Esophagus (tissue), 2 donors: ENCODE measurements around the gene SLC6A9. TPM values are rescaled to one million over a fixed set of nuclear protein-coding genes. Genes with fewer than 3 reads are reported as not detected.
A peak's percentile ranks its signal among the peaks of the same experiment; 100 is the strongest.

Experiments used
- H3K27ac ChIP-seq, 2 donors: one replicate each; pipeline ENCODE4 v1.5.1; 2013; ENCODE audit warnings: low read depth in 2 of 2, mild to moderate bottlenecking in 2 of 2, inconsistent platforms in 1 of 2, low read length in 1 of 2, moderate library complexity in 1 of 2
- H3K27me3 ChIP-seq, 2 donors: one replicate each; pipeline ENCODE4 v1.6.1; 2013; ENCODE audit warnings: low read length in 2 of 2, control low read depth in 1 of 2, mild to moderate bottlenecking in 1 of 2; ENCODE audit not compliant: insufficient read depth in 2 of 2, control insufficient read depth in 1 of 2
- H3K36me3 ChIP-seq, 2 donors: one replicate each; pipeline ENCODE4 v1.6.1; 2013; ENCODE audit warnings: low read length in 1 of 2; ENCODE audit not compliant: control insufficient read depth in 2 of 2, insufficient read depth in 2 of 2
- H3K4me1 ChIP-seq, 2 donors: one replicate each; pipeline ENCODE4 v1.6.1; 2013; ENCODE audit warnings: low read length in 1 of 2; ENCODE audit not compliant: control insufficient read depth in 2 of 2, insufficient read depth in 2 of 2
- H3K4me3 ChIP-seq, 2 donors: one replicate each; pipeline ENCODE4 v1.5.1; 2013; ENCODE audit warnings: low read length in 2 of 2, mild to moderate bottlenecking in 2 of 2, low read depth in 1 of 2, moderate library complexity in 1 of 2
- H3K9me3 ChIP-seq, 2 donors: one replicate each; pipeline ENCODE4 v1.6.1; 2013; ENCODE audit warnings: mild to moderate bottlenecking in 2 of 2, low read depth in 1 of 2, low read length in 1 of 2, moderate library complexity in 1 of 2; ENCODE audit not compliant: control insufficient read depth in 2 of 2, insufficient read depth in 1 of 2
- WGBS, 2 donors: extraction: QIAGEN DNeasy Blood & Tissue Kit; methylation state at CpG; one replicate each; pipeline ENCODE4 v1.1.7; 2013; 5-methylcytosine and 5-hydroxymethylcytosine counted together
- polyA plus RNA-seq, 2 donors: library from polyadenylated mRNA; stranded (reverse); fragments of 200-250 nt; gene quantifications; one replicate each; pipeline ENCODE4 v1.2.3, GENCODE V29; 2013
- donor health status: healthy with polysubstance abuse.
- donor health status: Bipolar disorder and iron deficiency.

Gene SLC6A9
- polyA plus RNA-seq, 2 donors, result 13.8 to 22.8 TPM

DNA sequence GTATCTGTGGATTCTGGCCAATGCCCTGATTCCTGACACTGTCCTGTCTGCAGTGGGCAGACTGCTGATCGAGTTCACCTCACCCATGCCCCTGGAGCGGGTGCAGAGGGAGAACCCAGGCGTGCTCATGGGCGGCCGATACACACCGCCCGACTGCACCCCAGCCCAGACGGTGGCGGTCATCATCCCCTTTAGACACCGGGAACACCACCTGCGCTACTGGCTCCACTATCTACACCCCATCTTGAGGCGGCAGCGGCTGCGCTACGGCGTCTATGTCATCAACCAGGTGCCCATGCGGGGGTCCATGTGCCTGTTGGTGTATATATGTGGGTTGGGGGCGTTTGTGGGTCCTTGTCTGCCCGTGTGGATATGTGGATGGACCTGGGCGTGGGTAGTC lies 49.6 kb downstream of the SLC6A9 start:
- Histone ChIP-seq H3K4me1 (peaks cover 13 to 35% of the 10 kb centered on the region in 2 donors), H3K27ac (no peak overlapping the region), H3K36me3 (peaks cover 8 to 28% of the 10 kb centered on the region in 2 donors), H3K9me3 (no peaks in the 10 kb centered on the region), H3K27me3 (no peaks in the 10 kb centered on the region), H3K4me3 (no peak overlapping the region)
- 92 to 96% methylated on average over 20 of the region's 20 CpGs for WGBS, 2 donors

DNA sequence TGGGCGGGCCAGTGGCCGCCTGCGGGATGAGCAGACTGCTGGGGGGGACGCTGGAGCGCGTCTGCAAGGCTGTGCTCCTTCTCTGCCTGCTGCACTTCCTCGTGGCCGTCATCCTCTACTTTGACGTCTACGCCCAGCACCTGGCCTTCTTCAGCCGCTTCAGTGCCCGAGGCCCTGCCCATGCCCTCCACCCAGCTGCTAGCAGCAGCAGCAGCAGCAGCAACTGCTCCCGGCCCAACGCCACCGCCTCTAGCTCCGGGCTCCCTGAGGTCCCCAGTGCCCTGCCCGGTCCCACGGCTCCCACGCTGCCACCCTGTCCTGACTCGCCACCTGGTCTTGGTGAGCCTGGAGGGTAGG lies 50.1 kb downstream of the SLC6A9 start:
- Histone ChIP-seq H3K27ac (peak overlapping the region in 1 of 2 donors; percentile 82), H3K27me3 (no peaks in the 10 kb centered on the region), H3K4me1 (peaks cover 13 to 40% of the 10 kb centered on the region in 2 donors), H3K9me3 (no peaks in the 10 kb centered on the region), H3K36me3 (peaks cover 10 to 33% of the 10 kb centered on the region in 2 donors), H3K4me3 (no peak overlapping the region)
- WGBS, 2 donors, result 59 to 60% methylated on average over 19 to 20 of the region's 20 CpGs

DNA sequence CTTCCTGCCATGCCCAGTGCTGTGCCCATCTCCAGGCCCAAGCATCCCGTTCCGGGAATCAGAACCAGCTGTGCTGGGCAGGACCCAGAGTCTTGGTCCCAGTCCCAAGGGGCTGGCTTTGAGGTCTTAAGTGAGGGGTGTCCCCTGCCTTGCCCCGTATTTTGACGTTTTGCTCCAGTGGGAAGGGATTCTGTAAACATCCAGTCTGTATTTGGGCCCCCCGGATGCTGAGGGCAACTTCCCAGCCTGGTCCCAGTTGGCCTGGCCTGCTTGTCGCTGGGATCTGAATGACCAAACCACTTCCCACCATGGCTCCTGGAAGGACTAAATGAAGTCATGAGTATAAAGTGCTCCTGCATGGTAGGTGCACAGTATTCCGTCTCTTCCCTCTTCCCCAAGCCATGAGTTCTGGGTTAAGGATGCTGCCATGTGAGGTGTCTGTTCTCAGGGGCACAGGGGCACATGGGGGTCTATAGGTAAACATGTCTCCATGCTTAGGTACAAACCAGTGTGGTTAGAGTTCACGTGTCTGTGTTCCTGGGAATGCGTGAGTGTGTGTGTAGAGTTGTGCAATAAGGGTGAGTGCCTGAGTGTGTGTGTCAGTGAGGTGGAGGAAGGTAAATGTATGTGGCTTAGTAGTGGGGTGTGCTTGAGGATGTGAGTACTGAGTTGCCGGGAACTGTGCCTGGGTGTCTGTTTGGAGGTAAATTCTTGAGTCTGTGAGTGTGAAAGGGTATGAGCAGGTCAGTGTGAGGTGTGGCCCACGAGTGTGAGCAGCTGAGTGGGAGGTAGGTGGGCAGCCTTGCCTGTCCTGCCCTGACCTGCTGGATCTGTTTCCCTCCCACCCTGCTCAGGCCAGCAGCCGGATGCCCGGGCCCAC lies 50.8 kb downstream of the SLC6A9 start:
- peaks cover 10 to 30% of the 10 kb centered on the region in 2 donors for H3K36me3 ChIP-seq
- H3K4me3 ChIP-seq, result peak overlapping the region; percentile 57 to 74
- WGBS, 2 donors, result 45 to 49% methylated on average over 11 to 13 of the region's 13 CpGs
- peak overlapping the region in 1 of 2 donors; percentile 85 for H3K27ac ChIP-seq
- no peaks in the 10 kb centered on the region for H3K9me3 ChIP-seq
- no peaks in the 10 kb centered on the region for H3K27me3 ChIP-seq
- peaks cover 18 to 45% of the 10 kb centered on the region in 2 donors for H3K4me1 ChIP-seq

DNA sequence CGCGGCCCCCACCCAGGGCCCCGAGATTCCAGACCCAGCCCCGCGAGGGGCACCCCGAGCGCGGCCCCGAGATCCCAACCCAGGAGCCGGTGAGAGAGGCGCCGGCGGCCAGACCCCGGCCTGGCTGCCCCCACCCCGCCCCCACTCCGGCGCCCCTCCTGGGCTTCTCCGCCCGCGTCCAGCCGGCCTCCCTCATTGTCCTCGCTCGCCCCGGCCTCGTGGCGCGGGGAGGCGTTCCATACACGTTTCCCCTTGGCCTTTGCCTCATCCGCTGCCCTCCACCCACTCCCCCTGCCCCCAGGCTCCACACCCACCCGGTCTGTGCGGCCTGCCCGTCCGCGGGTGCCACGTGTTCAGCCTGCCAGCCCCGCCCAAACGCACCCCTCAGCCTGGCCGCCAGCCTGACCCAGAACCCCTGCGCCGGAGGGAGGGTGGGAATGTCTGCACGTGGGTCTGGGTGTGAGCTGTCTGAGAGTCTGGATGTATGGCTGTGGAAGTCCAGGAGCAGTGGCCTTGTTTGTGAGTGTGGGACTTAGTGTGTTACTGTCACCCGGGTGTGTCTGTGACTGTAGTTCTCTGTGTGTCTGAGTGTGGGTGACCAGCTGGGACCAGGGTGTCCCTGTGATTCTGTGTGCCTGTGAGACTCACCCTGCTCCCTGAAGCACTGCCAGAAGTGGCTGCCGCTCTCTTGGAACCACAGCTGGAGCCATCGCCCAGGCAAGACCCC lies 51.6 kb downstream of the SLC6A9 start:
- Histone ChIP-seq H3K4me3 (peak overlapping the region; percentile 57 to 74), H3K9me3 (no peaks in the 10 kb centered on the region), H3K27me3 (no peaks in the 10 kb centered on the region), H3K27ac (peak overlapping the region; percentile 57 to 85), H3K4me1 (peaks cover 18 to 45% of the 10 kb centered on the region in 2 donors), H3K36me3 (peaks cover 6 to 27% of the 10 kb centered on the region in 2 donors)
- WGBS, 2 donors, result 2% methylated on average over 36 to 45 of the region's 45 CpGs

DNA sequence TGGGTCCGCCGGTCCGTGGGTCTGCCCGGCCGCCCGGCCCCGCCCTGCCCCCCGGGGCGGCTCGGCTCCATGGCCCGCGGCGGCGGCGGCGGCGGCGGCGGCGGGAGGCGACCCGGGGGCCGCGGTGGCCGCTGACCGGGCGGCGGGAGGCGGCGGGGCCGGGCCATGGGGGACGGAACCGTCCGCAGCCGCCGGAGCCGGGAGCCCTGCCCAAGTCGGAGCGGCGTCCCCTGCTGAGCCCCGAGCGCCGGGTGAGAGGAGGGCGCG lies 52.1 kb downstream of the SLC6A9 start:
- Histone ChIP-seq H3K36me3 (peaks cover 5 to 23% of the 10 kb centered on the region in 2 donors), H3K27me3 (no peaks in the 10 kb centered on the region), H3K9me3 (no peaks in the 10 kb centered on the region), H3K27ac (peak overlapping the region; percentile 43 to 57), H3K4me1 (peaks cover 18 to 45% of the 10 kb centered on the region in 2 donors), H3K4me3 (peak overlapping the region; percentile 57 to 74)
- 0 to 1% methylated on average over 6 to 45 of the region's 45 CpGs for WGBS, 2 donors

DNA sequence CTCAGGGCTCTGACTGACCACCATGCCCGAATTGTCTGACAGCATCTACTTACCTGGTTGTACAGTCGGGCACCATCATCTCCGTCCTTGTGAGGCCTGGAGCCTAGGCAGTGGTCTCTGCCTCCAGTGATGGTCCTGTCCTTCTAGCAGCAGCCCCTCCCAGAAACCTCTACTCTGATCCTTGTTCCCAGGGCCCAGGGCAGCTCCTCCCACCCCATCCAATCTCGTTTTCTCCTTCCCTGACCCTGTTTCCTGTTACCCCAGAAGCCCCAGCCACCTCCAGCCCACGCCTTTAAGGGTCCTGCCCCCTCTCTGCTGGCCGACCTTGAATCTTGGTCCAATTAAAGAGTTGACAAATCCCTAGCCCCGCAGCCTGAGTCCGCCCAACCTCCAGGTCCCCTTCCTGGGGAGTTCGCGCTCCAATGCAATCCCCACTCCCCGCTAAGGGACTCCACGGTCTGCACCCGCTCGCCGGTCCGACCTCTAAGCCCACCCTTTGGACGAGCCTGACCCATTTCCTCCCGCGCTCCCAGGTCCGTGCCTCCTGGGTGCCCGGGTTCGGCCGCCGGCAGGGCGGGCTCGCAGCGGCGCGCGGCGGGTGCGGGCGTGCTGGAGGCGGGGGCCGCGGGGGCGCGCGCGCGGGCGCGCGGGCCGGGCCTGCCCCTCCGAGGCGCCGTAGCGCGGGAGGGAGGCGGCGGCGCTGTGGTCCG lies 52.6 kb downstream of the SLC6A9 start, which contains the start of gene B4GALT2:
Gene B4GALT2, plus strand, starts transcription at position 660 of the 710 bp plus-strand sequence. CDS start 1,951 bp downstream, outside the sequence.
- H3K4me1 ChIP-seq, result peaks cover 18 to 45% of the 10 kb centered on the region in 2 donors
- peaks cover 5 to 20% of the 10 kb centered on the region in 2 donors for H3K36me3 ChIP-seq
- no peaks in the 10 kb centered on the region for H3K27me3 ChIP-seq
- H3K27ac ChIP-seq, result peak within 1 kb of the TSS; percentile 57 to 85
- H3K4me3 ChIP-seq, result peak within 1 kb of the TSS; percentile 60 to 74
- H3K9me3 ChIP-seq, result no peaks in the 10 kb centered on the region
- 5 to 10% methylated on average over 29 to 54 of the region's 54 CpGs for WGBS, 2 donors

DNA sequence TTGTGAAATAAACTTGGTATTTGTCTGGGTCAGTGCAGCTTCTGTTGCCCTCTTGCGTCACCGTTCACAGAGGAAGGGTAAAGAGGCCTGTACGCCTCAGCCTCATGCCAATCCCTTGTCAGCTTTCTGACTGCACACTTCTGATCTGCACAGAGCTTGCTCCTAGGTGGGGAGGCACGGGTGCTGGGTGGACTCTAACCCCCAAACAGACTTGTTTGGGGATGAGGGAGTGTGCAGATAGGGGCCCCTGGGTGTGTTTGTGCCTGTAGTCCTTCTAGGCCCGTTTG lies 53.1 kb downstream of the SLC6A9 start:
- Histone ChIP-seq H3K27me3 (no peaks in the 10 kb centered on the region), H3K4me3 (no peak overlapping the region), H3K27ac (no peak overlapping the region), H3K4me1 (peaks cover 18 to 45% of the 10 kb centered on the region in 2 donors), H3K9me3 (no peaks in the 10 kb centered on the region), H3K36me3 (peaks cover 5 to 19% of the 10 kb centered on the region in 2 donors)
- 55 to 73% methylated on average over 5 of the region's 5 CpGs for WGBS, 2 donors

DNA sequence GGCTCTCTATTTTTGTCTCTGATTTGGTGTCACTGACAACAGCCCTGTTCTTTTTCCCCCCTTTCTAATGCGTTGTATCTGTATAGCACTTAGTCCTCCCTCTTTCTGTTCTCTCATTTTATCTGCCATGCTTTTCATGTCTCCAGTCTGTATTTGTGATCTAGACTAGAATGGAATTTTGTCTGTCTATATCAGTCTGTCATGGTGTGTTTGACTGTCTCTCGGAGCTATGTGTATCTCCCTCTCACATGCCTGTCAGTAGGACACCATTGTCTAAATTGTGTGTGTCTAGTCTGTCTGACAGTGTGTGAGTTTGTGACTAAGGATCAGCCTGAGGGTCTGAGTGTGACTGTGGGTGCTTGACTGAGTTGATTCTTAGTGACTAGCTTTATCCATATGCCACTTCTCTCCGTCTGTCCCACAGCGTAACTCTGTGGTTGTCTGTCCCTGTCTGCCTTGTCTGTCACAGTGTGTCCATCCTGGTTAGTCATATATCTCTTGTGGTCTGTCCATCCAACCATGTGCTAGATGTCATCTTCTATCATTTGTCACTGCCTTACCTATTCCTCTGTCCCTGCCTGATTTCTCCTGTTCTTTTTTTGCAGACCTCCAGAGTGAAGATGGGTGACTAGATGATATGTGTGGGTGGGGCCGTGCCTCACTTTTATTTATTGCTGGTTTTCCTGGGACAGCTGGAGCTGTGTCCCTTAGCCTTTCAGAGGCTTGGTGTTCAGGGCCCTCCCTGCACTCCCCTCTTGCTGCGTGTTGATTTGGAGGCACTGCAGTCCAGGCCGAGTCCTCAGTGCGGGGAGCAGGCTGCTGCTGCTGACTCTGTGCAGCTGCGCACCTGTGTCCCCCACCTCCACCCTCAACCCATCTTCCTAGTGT lies 53.6 kb downstream of the SLC6A9 start:
- Histone ChIP-seq H3K9me3 (no peaks in the 10 kb centered on the region), H3K36me3 (peaks cover 5 to 21% of the 10 kb centered on the region in 2 donors), H3K4me1 (peaks cover 18 to 44% of the 10 kb centered on the region in 2 donors), H3K27me3 (no peaks in the 10 kb centered on the region), H3K27ac (no peak overlapping the region), H3K4me3 (no peak overlapping the region)
- WGBS, 2 donors, result 82 to 93% methylated on average over 9 of the region's 9 CpGs

DNA sequence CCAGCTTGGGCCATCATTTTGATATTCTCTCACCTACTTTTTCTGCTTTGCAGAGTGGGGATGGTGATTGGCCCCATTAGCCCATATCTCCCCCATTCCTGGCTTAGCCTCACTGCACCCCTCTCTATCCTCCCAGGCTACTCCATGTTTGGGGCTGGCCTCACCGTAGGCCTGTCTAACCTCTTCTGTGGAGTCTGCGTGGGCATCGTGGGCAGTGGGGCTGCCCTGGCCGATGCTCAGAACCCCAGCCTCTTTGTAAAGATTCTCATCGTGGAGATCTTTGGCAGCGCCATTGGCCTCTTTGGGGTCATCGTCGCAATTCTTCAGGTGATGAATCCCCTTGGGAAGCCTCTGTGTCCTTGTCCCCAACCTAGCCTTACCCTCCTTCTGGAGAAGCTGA lies 54.4 kb downstream of the SLC6A9 start:
- H3K9me3 ChIP-seq, result no peaks in the 10 kb centered on the region
- H3K4me1 ChIP-seq, result peaks cover 18 to 40% of the 10 kb centered on the region in 2 donors
- no peak overlapping the region for H3K27ac ChIP-seq
- no peaks in the 10 kb centered on the region for H3K27me3 ChIP-seq
- WGBS, 2 donors, result 89 to 93% methylated on average over 8 of the region's 8 CpGs
- H3K4me3 ChIP-seq, result no peak overlapping the region
- peaks cover 5 to 25% of the 10 kb centered on the region in 2 donors for H3K36me3 ChIP-seq
